Measurements from ENCODE around the gene NCKAP5.

The NCKAP5 gene

GRCh38 chr2:132953771-132954170 is 614.5 kb downstream of the NCKAP5 start:
- no peak for DNase-seq (ENCODE audit: low read depth)
- no peak overlapping the region for H3K4me3 ChIP-seq (ENCODE audit: low read length)
- TF ChIP-seq CTCF (IDR thresholded peaks at IDR 0.05; ENCODE audit: insufficient read depth, low read depth, low read length, missing control alignments) = no peak

GRCh38 chr2:132951008-132951714 is 617.1 kb downstream of the NCKAP5 start:
- H3K4me3 ChIP-seq (ENCODE audit: low read length) = no peak overlapping the region
- no peak for DNase-seq (ENCODE audit: low read depth)
- no peak for TF ChIP-seq CTCF (IDR thresholded peaks at IDR 0.05; ENCODE audit: insufficient read depth, low read depth, low read length, missing control alignments)

GRCh38 chr2:132949108-132949507 is 619.2 kb downstream of the NCKAP5 start:
- no peak overlapping the region for H3K4me3 ChIP-seq (ENCODE audit: low read length)
- no peak for DNase-seq (ENCODE audit: low read depth)
- no peak for TF ChIP-seq CTCF (IDR thresholded peaks at IDR 0.05; ENCODE audit: insufficient read depth, low read depth, low read length, missing control alignments)

GRCh38 chr2:132948211-132948610 is 620.1 kb downstream of the NCKAP5 start:
- H3K4me3 ChIP-seq (ENCODE audit: low read length) = no peak overlapping the region
- TF ChIP-seq CTCF (IDR thresholded peaks at IDR 0.05; ENCODE audit: insufficient read depth, low read depth, low read length, missing control alignments) = no peak
- DNase-seq (ENCODE audit: low read depth) = no peak

GRCh38 chr2:132943829-132944228 is 624.4 kb downstream of the NCKAP5 start:
- DNase-seq (ENCODE audit: low read depth) = no peak
- TF ChIP-seq CTCF (IDR thresholded peaks at IDR 0.05; ENCODE audit: insufficient read depth, low read depth, low read length, missing control alignments) = no peak

GRCh38 chr2:132941296-132942020 is 626.8 kb downstream of the NCKAP5 start:
- H3K4me3 ChIP-seq (ENCODE audit: low read length) = no peak overlapping the region
- DNase-seq (ENCODE audit: low read depth) = no peak
- TF ChIP-seq CTCF (IDR thresholded peaks at IDR 0.05; ENCODE audit: insufficient read depth, low read depth, low read length, missing control alignments) = no peak

More at GRCh38 chr2:132943829-132944228, 624.4 kb downstream of the NCKAP5 start:
- H3K4me3 ChIP-seq (ENCODE audit: low read length) = no peak overlapping the region
